ENCODE measurements around the gene MYBPHL. TPM values are rescaled to one million over a fixed set of nuclear protein-coding genes. Genes with fewer than 3 reads are reported as not detected.

MYBPHL gene
- total and polyA plus RNA-seq, 2 of the 13 experiments (the other 11 are each of a cell fraction or from before 2014, with no cell fraction given), result 3.7 to 3.8 TPM

DNA sequence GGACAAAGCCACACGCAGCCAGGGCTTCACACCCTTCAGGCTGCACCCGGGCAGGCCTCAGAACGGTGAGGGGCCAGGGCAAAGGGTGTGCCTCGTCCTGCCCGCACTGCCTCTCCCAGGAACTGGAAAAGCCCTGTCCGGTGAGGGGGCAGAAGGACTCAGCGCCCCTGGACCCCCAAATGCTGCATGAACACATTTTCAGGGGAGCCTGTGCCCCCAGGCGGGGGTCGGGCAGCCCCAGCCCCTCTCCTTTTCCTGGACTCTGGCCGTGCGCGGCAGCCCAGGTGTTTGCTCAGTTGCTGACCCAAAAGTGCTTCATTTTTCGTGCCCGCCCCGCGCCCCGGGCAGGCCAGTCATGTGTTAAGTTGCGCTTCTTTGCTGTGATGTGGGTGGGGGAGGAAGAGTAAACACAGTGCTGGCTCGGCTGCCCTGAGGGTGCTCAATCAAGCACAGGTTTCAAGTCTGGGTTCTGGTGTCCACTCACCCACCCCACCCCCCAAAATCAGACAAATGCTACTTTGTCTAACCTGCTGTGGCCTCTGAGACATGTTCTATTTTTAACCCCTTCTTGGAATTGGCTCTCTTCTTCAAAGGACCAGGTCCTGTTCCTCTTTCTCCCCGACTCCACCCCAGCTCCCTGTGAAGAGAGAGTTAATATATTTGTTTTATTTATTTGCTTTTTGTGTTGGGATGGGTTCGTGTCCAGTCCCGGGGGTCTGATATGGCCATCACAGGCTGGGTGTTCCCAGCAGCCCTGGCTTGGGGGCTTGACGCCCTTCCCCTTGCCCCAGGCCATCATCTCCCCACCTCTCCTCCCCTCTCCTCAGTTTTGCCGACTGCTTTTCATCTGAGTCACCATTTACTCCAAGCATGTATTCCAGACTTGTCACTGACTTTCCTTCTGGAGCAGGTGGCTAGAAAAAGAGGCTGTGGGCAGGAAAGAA, 32.0 kb downstream of the MYBPHL start (continued):
- TF ChIP-seq, protein P1, sequence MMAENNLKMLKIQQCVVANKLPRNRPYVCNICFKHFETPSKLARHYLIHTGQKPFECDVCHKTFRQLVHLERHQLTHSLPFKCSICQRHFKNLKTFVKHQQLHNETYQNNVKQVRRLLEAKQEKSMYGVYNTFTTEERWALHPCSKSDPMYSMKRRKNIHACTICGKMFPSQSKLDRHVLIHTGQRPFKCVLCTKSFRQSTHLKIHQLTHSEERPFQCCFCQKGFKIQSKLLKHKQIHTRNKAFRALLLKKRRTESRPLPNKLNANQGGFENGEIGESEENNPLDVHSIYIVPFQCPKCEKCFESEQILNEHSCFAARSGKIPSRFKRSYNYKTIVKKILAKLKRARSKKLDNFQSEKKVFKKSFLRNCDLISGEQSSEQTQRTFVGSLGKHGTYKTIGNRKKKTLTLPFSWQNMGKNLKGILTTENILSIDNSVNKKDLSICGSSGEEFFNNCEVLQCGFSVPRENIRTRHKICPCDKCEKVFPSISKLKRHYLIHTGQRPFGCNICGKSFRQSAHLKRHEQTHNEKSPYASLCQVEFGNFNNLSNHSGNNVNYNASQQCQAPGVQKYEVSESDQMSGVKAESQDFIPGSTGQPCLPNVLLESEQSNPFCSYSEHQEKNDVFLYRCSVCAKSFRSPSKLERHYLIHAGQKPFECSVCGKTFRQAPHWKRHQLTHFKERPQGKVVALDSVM (CRISPR knock-in tag; IDR thresholded peaks at IDR 0.05), result peak; percentile 25
- TF ChIP-seq SOX5 (CRISPR knock-in tag; IDR thresholded peaks at IDR 0.05; ENCODE audit: borderline replicate concordance) (peak; percentile 49; the same call in 1 of the 2 replicates), SIX4 (CRISPR knock-in tag; IDR thresholded peaks at IDR 0.05) (peak; percentile 47; the same call in 1 of the 2 replicates), RFX3 (CRISPR knock-in tag; IDR thresholded peaks at IDR 0.05) (no peak)
- TF ChIP-seq, protein P2, sequence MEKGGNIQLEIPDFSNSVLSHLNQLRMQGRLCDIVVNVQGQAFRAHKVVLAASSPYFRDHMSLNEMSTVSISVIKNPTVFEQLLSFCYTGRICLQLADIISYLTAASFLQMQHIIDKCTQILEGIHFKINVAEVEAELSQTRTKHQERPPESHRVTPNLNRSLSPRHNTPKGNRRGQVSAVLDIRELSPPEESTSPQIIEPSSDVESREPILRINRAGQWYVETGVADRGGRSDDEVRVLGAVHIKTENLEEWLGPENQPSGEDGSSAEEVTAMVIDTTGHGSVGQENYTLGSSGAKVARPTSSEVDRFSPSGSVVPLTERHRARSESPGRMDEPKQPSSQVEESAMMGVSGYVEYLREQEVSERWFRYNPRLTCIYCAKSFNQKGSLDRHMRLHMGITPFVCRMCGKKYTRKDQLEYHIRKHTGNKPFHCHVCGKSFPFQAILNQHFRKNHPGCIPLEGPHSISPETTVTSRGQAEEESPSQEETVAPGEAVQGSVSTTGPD (CRISPR knock-in tag; IDR thresholded peaks at IDR 0.05), result no peak
- TF ChIP-seq, protein P3, sequence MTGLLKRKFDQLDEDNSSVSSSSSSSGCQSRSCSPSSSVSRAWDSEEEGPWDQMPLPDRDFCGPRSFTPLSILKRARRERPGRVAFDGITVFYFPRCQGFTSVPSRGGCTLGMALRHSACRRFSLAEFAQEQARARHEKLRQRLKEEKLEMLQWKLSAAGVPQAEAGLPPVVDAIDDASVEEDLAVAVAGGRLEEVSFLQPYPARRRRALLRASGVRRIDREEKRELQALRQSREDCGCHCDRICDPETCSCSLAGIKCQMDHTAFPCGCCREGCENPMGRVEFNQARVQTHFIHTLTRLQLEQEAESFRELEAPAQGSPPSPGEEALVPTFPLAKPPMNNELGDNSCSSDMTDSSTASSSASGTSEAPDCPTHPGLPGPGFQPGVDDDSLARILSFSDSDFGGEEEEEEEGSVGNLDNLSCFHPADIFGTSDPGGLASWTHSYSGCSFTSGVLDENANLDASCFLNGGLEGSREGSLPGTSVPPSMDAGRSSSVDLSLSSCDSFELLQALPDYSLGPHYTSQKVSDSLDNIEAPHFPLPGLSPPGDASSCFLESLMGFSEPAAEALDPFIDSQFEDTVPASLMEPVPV (CRISPR knock-in tag; IDR thresholded peaks at IDR 0.05), result peak; percentile 34; the same call in 1 of the 2 replicates
